ENCODE results near the gene FHAD1.

Gene FHAD1

GRCh38 chr1:15343099-15343498 lies 96.1 kb downstream of the FHAD1 start:
- no peak for TF ChIP-seq CTCF (conservative IDR thresholded peaks at IDR 0.05; ENCODE audit: low read depth)
- ChIA-PET POLR2A (ENCODE audit: low non-redundant PET) (no interaction called here), CTCF (interaction anchor here (0.6 to 1.2 kb wide), 3 partner anchors 20 to 24 kb away, joined by 4 to 7 read pairs (median 5); no protein-coding TSS in a partner anchor)
- no peak for DNase-seq (ENCODE audit: low spot score)
- H3K27ac ChIP-seq, result no peak overlapping the region; the same call in 1 of the 2 replicates

GRCh38 chr1:15343729-15344128 lies 96.7 kb downstream of the FHAD1 start:
- ChIA-PET CTCF (interaction anchor here (0.7 kb wide), 1 partner anchor 25 kb away, joined by 7 read pairs; no protein-coding TSS in a partner anchor), POLR2A (ENCODE audit: low non-redundant PET) (no interaction called here)
- no peak for TF ChIP-seq CTCF (conservative IDR thresholded peaks at IDR 0.05; ENCODE audit: low read depth)
- H3K27ac ChIP-seq, result no peak overlapping the region
- DNase-seq (ENCODE audit: low spot score), result no peak

GRCh38 chr1:15344380-15344779 lies 97.4 kb downstream of the FHAD1 start:
- H3K27ac ChIP-seq, result no peak overlapping the region
- TF ChIP-seq CTCF (conservative IDR thresholded peaks at IDR 0.05; ENCODE audit: low read depth), result no peak

DNA sequence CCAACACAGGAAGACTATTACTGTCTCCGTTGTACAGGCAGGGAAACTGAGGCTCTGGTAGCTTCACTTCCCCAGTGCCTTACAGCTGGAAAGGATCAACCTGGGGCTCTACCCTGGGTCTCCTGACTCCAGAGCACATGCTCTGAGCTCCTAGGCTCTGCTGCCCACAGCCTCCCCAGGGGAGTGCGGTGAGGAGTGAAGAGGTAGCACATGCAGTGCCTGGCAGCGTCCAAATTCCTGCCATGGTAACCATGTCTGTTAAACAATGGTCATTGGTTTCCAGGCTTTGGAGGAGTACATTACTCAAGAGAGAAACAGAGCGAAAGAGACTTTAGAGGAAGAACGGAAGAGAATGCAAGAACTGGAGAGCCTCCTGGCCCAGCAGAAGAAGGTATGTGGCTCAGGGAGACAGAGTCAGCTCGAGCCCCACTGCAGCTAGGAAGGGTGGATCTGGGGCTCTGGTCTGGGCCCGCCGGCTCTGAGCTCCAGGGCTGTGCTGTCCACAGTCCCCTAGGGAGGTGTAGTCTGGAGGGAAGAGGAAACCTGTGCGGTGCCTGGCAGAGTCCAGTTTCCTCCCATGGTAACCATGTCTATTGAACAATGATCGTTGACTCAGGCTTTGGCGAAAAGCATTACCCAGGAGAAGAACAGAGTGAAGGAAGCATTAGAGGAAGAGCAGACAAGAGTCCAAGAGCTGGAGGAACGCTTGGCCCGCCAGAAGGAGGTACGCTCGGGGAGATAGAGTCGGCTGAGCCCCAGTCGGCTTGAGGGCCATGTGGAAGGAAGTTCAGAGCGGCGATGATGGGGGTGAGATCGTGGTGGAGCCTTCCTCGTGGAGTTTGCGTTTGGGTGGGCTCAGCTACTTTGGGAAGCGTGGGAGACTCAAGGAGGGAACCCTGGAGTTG lies 98.0 kb downstream of the FHAD1 start:
- no peak for DNase-seq (ENCODE audit: low spot score)
- ChIA-PET CTCF (no interaction called here), POLR2A (ENCODE audit: low non-redundant PET) (no interaction called here)
- H3K27ac ChIP-seq, result peak overlapping the region; percentile 69
- no peak for TF ChIP-seq CTCF (conservative IDR thresholded peaks at IDR 0.05; ENCODE audit: low read depth)

More at GRCh38 chr1:15344380-15344779, 97.4 kb downstream of the FHAD1 start:
- CTCF ChIA-PET, result no interaction called here
- POLR2A ChIA-PET (ENCODE audit: low non-redundant PET), result no interaction called here
- no peak for DNase-seq (ENCODE audit: low spot score)

DNA sequence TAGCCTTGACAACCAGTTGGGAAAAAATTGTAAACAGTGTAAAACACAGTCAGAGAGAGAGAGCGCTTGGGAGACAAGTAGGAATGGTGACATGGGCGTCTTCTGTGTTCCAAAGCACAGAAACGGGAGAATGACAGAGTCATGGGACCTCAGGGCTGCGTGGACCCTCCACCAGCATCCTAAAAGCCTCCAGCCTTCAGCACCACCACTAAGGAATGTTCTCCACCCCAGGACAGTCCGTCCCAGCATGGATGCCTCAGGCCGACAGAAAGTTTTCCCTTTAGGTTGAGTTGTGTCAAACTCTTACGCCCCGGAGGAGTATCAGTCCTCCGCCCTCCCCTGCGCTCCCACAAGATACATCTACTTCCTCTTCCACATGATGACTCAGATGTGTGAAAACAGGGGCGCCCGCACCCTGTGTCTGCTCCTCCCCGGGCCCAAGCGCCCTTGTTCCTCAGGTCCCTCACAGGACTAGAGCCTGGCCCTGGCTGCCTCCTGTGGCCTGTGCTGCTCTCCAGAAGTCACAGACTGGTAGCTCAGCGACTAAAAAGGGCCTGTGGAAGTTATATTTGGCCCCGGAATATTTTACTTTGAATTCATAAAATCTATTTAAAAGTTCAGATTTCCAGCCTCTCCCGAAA lies 98.8 kb downstream of the FHAD1 start:
- ChIA-PET CTCF (no interaction called here), POLR2A (ENCODE audit: low non-redundant PET) (no interaction called here)
- no peak for TF ChIP-seq CTCF (conservative IDR thresholded peaks at IDR 0.05; ENCODE audit: low read depth)
- DNase-seq (ENCODE audit: low spot score), result peak; percentile 39
- H3K27ac ChIP-seq, result peak overlapping the region; percentile 69

GRCh38 chr1:15346346-15347030 lies 99.5 kb downstream of the FHAD1 start:
- H3K27ac ChIP-seq, result peak overlapping the region; percentile 69
- DNase-seq (ENCODE audit: low spot score), result no peak
- ChIA-PET CTCF (no interaction called here), POLR2A (ENCODE audit: low non-redundant PET) (no interaction called here)
- no peak for TF ChIP-seq CTCF (conservative IDR thresholded peaks at IDR 0.05; ENCODE audit: low read depth)

Data from RWPE1 (cell line).